ENCODE results near the gene ERG.

- no peak for TF ChIP-seq CTCF (IDR thresholded peaks at IDR 0.05 in 4 of 5, conservative IDR thresholded peaks at IDR 0.05 in 1 of 5)
- TF ChIP-seq POLR2A (IDR thresholded peaks at IDR 0.05) = no peak
Observed at GRCh38 chr21:38422082-38422481, 76.2 kb downstream of the ERG start.
